Fibroblast of lung (primary cell): Measurements from ENCODE around the gene LCORL. TPM values are rescaled to one million over a fixed set of nuclear protein-coding genes. Genes with fewer than 3 reads are reported as not detected.
A peak's percentile ranks its signal among the peaks of the same experiment; 100 is the strongest.

Source experiments
- DNase-seq, 2 donors: peaks; one replicate each; pipeline versions ENCODE4 v3.0.0 to v3.0.0-alpha.2; 2010; ENCODE audit warnings: low read depth in 2 of 2
- H2AFZ ChIP-seq: 2 replicates; pipeline ENCODE4 v1.5.1; 2012; ENCODE audit warnings: low read length, control low read depth, inconsistent platforms
- H3K27ac ChIP-seq: 2 replicates; pipeline ENCODE4 v1.5.1; 2011; ENCODE audit warnings: low read length, control low read depth; ENCODE audit not compliant: insufficient read depth
- H3K27me3 ChIP-seq: 2 replicates; pipeline ENCODE4 v1.5.1; 2011; ENCODE audit warnings: mild to moderate bottlenecking, low read length; ENCODE audit not compliant: control insufficient read depth, insufficient read depth
- H3K36me3 ChIP-seq: 2 replicates; pipeline ENCODE4 v1.5.1; 2011; ENCODE audit warnings: low read length; ENCODE audit not compliant: control insufficient read depth, insufficient read depth
- H3K4me1 ChIP-seq: 2 replicates; pipeline ENCODE4 v1.5.1; 2011; ENCODE audit warnings: low read length; ENCODE audit not compliant: control insufficient read depth, insufficient read depth; ENCODE audit errors: extremely low read depth
- H3K4me2 ChIP-seq: 2 replicates; pipeline ENCODE4 v1.5.1; 2011; ENCODE audit warnings: low read length, control low read depth; ENCODE audit not compliant: insufficient read depth; ENCODE audit errors: extremely low read depth
- H3K4me3 ChIP-seq, 4 experiments: fragments of 200-600 bp in 1 of 4; sonication (generic) in 1 of 4; replicated peaks in 1 of 4; 2 replicates each; pipeline ENCODE4 v1.5.1; 2011 to 2016; ENCODE audit warnings: low read length in 4 of 4, low read depth in 3 of 4, mild to moderate bottlenecking in 3 of 4, control low read depth in 2 of 4, inconsistent platforms in 1 of 4, mixed read lengths in 1 of 4; ENCODE audit not compliant: insufficient read depth in 1 of 4; ENCODE audit errors: control extremely low read depth in 1 of 4
- H3K79me2 ChIP-seq: 2 replicates; pipeline ENCODE4 v1.5.1; 2012; ENCODE audit warnings: mild to moderate bottlenecking, low read length, inconsistent platforms; ENCODE audit not compliant: control insufficient read depth, insufficient read depth
- H3K9ac ChIP-seq: 2 replicates; pipeline ENCODE4 v1.5.1; 2011; ENCODE audit warnings: mild to moderate bottlenecking, low read length, control low read depth; ENCODE audit not compliant: insufficient read depth
- H3K9me3 ChIP-seq: 2 replicates; pipeline ENCODE4 v1.5.1; 2012; ENCODE audit warnings: low read depth, low read length; ENCODE audit not compliant: control insufficient read depth, insufficient read depth
- H4K20me1 ChIP-seq: 2 replicates; pipeline ENCODE4 v1.5.1; 2011; ENCODE audit warnings: low read length; ENCODE audit not compliant: control insufficient read depth, insufficient read depth; ENCODE audit errors: extremely low read depth
- EZH2 ChIP-seq: IDR thresholded peaks from 2 replicates; pipeline ENCODE4 v1.5.1; 2012; ENCODE audit warnings: low read length, control low read depth, mild to moderate bottlenecking; ENCODE audit errors: missing control alignments
- polyA plus RNA-seq, 2 donors: library from polyadenylated mRNA; depleted of rRNA in 1 of 2; stranded (reverse) in 1 of 2; unstranded in 1 of 2; fragments of >200 nt; gene quantifications; 2 replicates each; pipeline ENCODE4 v1.2.1, GENCODE V29; 2011 to 2012; ENCODE audit warnings: missing spikeins in 1 of 2
- total RNA-seq: library from RNA; depleted of rRNA; stranded (reverse); fragments of >200 nt; gene quantifications from 2 replicates; pipeline ENCODE4 v1.2.1, GENCODE V29; 2014
- TF ChIP-seq, protein P1 (sequence below), 2 donors: IDR thresholded peaks in 1 of 2; conservative IDR thresholded peaks in 1 of 2; 1 replicate in 1 of 2; 2 replicates in 1 of 2; pipeline ENCODE4 v1.5.1; 2011 to 2012; ENCODE audit warnings: low read length in 2 of 2, control low read depth in 1 of 2, inconsistent platforms in 1 of 2, low read depth in 1 of 2, mild to moderate bottlenecking in 1 of 2

LCORL gene
- total and polyA plus RNA-seq, 2 donors (not counting 1 experiment from before 2014, with no cell fraction given), result 8.5 to 13.5 TPM

DNA sequence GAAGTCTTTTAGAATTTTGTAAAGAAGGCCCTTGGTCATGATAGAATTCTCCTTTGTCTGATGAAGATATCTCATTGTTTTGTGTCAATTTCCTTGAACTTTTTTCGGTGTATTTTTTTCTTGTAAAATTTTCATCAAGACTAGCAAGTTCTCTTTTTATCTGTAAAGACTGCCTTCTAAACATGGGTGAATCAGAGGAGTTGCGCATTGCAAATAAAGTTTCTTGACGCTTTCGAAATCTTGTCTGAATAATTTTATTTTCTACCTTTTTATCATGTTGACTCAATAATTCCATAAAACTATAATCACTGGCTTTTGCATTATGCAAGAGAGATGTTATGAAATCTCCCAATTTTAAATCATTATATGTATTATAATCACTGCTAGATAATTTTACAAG lies 144.6 kb downstream of the LCORL start:
- no peak overlapping the region for H3K4me2 ChIP-seq
- no peaks in the 10 kb centered on the region for H3K4me1 ChIP-seq
- no peak overlapping the region for H3K27ac ChIP-seq
- H3K4me3 ChIP-seq, result no peak overlapping the region
- no peaks in the 10 kb centered on the region for H4K20me1 ChIP-seq
- H3K79me2 ChIP-seq, result no peaks in the 10 kb centered on the region
- TF ChIP-seq, protein P1, sequence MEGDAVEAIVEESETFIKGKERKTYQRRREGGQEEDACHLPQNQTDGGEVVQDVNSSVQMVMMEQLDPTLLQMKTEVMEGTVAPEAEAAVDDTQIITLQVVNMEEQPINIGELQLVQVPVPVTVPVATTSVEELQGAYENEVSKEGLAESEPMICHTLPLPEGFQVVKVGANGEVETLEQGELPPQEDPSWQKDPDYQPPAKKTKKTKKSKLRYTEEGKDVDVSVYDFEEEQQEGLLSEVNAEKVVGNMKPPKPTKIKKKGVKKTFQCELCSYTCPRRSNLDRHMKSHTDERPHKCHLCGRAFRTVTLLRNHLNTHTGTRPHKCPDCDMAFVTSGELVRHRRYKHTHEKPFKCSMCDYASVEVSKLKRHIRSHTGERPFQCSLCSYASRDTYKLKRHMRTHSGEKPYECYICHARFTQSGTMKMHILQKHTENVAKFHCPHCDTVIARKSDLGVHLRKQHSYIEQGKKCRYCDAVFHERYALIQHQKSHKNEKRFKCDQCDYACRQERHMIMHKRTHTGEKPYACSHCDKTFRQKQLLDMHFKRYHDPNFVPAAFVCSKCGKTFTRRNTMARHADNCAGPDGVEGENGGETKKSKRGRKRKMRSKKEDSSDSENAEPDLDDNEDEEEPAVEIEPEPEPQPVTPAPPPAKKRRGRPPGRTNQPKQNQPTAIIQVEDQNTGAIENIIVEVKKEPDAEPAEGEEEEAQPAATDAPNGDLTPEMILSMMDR (conservative IDR thresholded peaks at IDR 0.05 in 1 of 2, IDR thresholded peaks at IDR 0.05 in 1 of 2; ENCODE audit: low read depth in 1 of 2, low read length in 2 of 2), result no peak
- no peak for TF ChIP-seq EZH2
- H3K27me3 ChIP-seq, result no peaks in the 10 kb centered on the region
- H2AFZ ChIP-seq, result no peak overlapping the region
- DNase-seq, result peak in 1 of 2 donors; percentile 4
- no peak overlapping the region for H3K9ac ChIP-seq
- H3K9me3 ChIP-seq, result no peaks in the 10 kb centered on the region
- H3K36me3 ChIP-seq, result no peaks in the 10 kb centered on the region

GRCh38 chr4:17875402-17876070 lies 146.0 kb downstream of the LCORL start:
- no peak for DNase-seq
- no peaks in the 10 kb centered on the region for H3K4me1 ChIP-seq
- no peaks in the 10 kb centered on the region for H3K27me3 ChIP-seq
- H3K4me2 ChIP-seq, result no peak overlapping the region
- H4K20me1 ChIP-seq, result no peaks in the 10 kb centered on the region
- H3K4me3 ChIP-seq, result no peak overlapping the region
- no peak for TF ChIP-seq EZH2
- TF ChIP-seq, protein P1 (conservative IDR thresholded peaks at IDR 0.05 in 1 of 2, IDR thresholded peaks at IDR 0.05 in 1 of 2; ENCODE audit: low read depth in 1 of 2, low read length in 2 of 2), result no peak
- H3K36me3 ChIP-seq, result no peaks in the 10 kb centered on the region
- H3K9ac ChIP-seq, result no peak overlapping the region
- H3K9me3 ChIP-seq, result no peaks in the 10 kb centered on the region
- no peak overlapping the region for H2AFZ ChIP-seq
- no peak overlapping the region for H3K27ac ChIP-seq
- H3K79me2 ChIP-seq, result no peaks in the 10 kb centered on the region

- TF ChIP-seq, protein P1 (conservative IDR thresholded peaks at IDR 0.05 in 1 of 2, IDR thresholded peaks at IDR 0.05 in 1 of 2; ENCODE audit: low read depth in 1 of 2, low read length in 2 of 2), result no peak
- TF ChIP-seq EZH2, result no peak
- no peaks in the 10 kb centered on the region for H3K36me3 ChIP-seq
- H3K9me3 ChIP-seq, result no peaks in the 10 kb centered on the region
- peak; percentile 2 to 3 for DNase-seq
- H3K79me2 ChIP-seq, result no peaks in the 10 kb centered on the region
- no peaks in the 10 kb centered on the region for H4K20me1 ChIP-seq
- no peak overlapping the region for H2AFZ ChIP-seq
- no peak overlapping the region for H3K9ac ChIP-seq
- H3K4me2 ChIP-seq, result no peak overlapping the region
- H3K4me3 ChIP-seq, result no peak overlapping the region
- no peaks in the 10 kb centered on the region for H3K27me3 ChIP-seq
- H3K27ac ChIP-seq, result no peak overlapping the region
- H3K4me1 ChIP-seq, result no peaks in the 10 kb centered on the region
Measured at GRCh38 chr4:17869327-17869726, 152.2 kb downstream of the LCORL start.
